HEK293 (cell line): ENCODE results near the gene BLTP3B.

ENCODE experiments used
- GLIS2 ChIP-seq: fragments of 450-650 bp; formaldehyde crosslinking; IDR thresholded peaks from 2 replicates; pipeline ENCODE4 v1.5.1; 2016; ENCODE audit warnings: missing biosample characterization, missing genetic modification characterization
- OVOL3 ChIP-seq: fragments of 450-650 bp; formaldehyde crosslinking; IDR thresholded peaks from 2 replicates; pipeline ENCODE4 v1.5.1; 2016; ENCODE audit warnings: missing biosample characterization, missing genetic modification characterization
- SP3 ChIP-seq: fragments of 450-650 bp; formaldehyde crosslinking; IDR thresholded peaks from 2 replicates; pipeline ENCODE4 v1.5.1; 2016; ENCODE audit warnings: missing biosample characterization, missing genetic modification characterization
- SP7 ChIP-seq: fragments of 450-650 bp; formaldehyde crosslinking; IDR thresholded peaks from 2 replicates; pipeline ENCODE4 v1.5.1; 2016; ENCODE audit warnings: missing biosample characterization, missing genetic modification characterization
- WT1 ChIP-seq: fragments of 450-650 bp; formaldehyde crosslinking; IDR thresholded peaks from 2 replicates; pipeline ENCODE4 v1.5.1; 2016; ENCODE audit warnings: missing biosample characterization, missing genetic modification characterization
- ZBTB17 ChIP-seq: fragments of 450-650 bp; formaldehyde crosslinking; IDR thresholded peaks from 2 replicates; pipeline ENCODE4 v1.5.1; 2016; ENCODE audit warnings: missing biosample characterization, missing genetic modification characterization
- ZBTB20 ChIP-seq: fragments of 450-650 bp; formaldehyde crosslinking; IDR thresholded peaks from 2 replicates; pipeline ENCODE4 v1.5.1; 2016; ENCODE audit warnings: missing biosample characterization, missing genetic modification characterization
- ZFHX2 ChIP-seq: fragments of 450-650 bp; formaldehyde crosslinking; conservative IDR thresholded peaks from 2 replicates; pipeline ENCODE4 v1.5.1; 2016; ENCODE audit warnings: missing biosample characterization, missing genetic modification characterization
- ZFP37 ChIP-seq: fragments of 450-650 bp; formaldehyde crosslinking; IDR thresholded peaks from 2 replicates; pipeline ENCODE4 v1.5.1; 2016; ENCODE audit warnings: missing biosample characterization, missing genetic modification characterization
- ZNF10 ChIP-seq: fragments of 450-650 bp; formaldehyde crosslinking; IDR thresholded peaks from 2 replicates; pipeline ENCODE4 v1.5.1; 2017; ENCODE audit warnings: missing biosample characterization, missing genetic modification characterization
- ZNF140 ChIP-seq: fragments of 450-650 bp; formaldehyde crosslinking; IDR thresholded peaks from 2 replicates; pipeline ENCODE4 v1.5.1; 2016; ENCODE audit warnings: missing biosample characterization, missing genetic modification characterization
- ZNF169 ChIP-seq: fragments of 450-650 bp; formaldehyde crosslinking; IDR thresholded peaks from 2 replicates; pipeline ENCODE4 v1.5.1; 2016; ENCODE audit warnings: missing biosample characterization, missing genetic modification characterization
- ZNF19 ChIP-seq: fragments of 450-650 bp; formaldehyde crosslinking; IDR thresholded peaks from 2 replicates; pipeline ENCODE4; 2016; ENCODE audit warnings: missing biosample characterization, missing genetic modification characterization, low read depth
- ZNF214 ChIP-seq: fragments of 450-650 bp; formaldehyde crosslinking; IDR thresholded peaks from 2 replicates; pipeline ENCODE4 v1.5.1; 2017; ENCODE audit warnings: missing biosample characterization, mild to moderate bottlenecking, missing genetic modification characterization, borderline replicate concordance
- ZNF274 ChIP-seq, 2 experiments: fragments of 200-500 bp in 1 of 2; fragments of 450-650 bp in 1 of 2; sonication (Bioruptor generic) in 1 of 2; formaldehyde crosslinking in 1 of 2; IDR thresholded peaks; 2 replicates each; pipeline versions ENCODE4 v1.5.1 to v1.6.1; 2014 to 2016; ENCODE audit warnings: borderline replicate concordance in 1 of 2, inconsistent platforms in 1 of 2, low read length in 1 of 2, missing biosample characterization in 1 of 2, missing genetic modification characterization in 1 of 2
- ZNF280C ChIP-seq: fragments of 450-650 bp; formaldehyde crosslinking; IDR thresholded peaks from 2 replicates; pipeline ENCODE4 v1.5.1; 2016; ENCODE audit warnings: missing biosample characterization, missing genetic modification characterization
- ZNF311 ChIP-seq: fragments of 450-650 bp; formaldehyde crosslinking; IDR thresholded peaks from 2 replicates; pipeline ENCODE4 v1.5.1; 2017; ENCODE audit warnings: missing biosample characterization, missing genetic modification characterization, borderline replicate concordance
- ZNF341 ChIP-seq: fragments of 450-650 bp; formaldehyde crosslinking; IDR thresholded peaks from 2 replicates; pipeline ENCODE4; 2016; ENCODE audit warnings: low read depth, missing biosample characterization, missing genetic modification characterization
- ZNF350 ChIP-seq: fragments of 450-650 bp; formaldehyde crosslinking; IDR thresholded peaks from 2 replicates; pipeline ENCODE4 v1.5.0; 2017; ENCODE audit warnings: missing biosample characterization, mild to moderate bottlenecking, missing genetic modification characterization
- ZNF391 ChIP-seq: fragments of 450-650 bp; formaldehyde crosslinking; IDR thresholded peaks from 2 replicates; pipeline ENCODE4 v1.5.1; 2016; ENCODE audit warnings: low read depth, missing biosample characterization, missing genetic modification characterization, borderline replicate concordance
- ZNF423 ChIP-seq: fragments of 450-650 bp; formaldehyde crosslinking; IDR thresholded peaks from 2 replicates; pipeline ENCODE4 v1.5.1; 2016; ENCODE audit warnings: missing biosample characterization, missing genetic modification characterization
- ZNF513 ChIP-seq: fragments of 450-650 bp; IDR thresholded peaks from 2 replicates; pipeline ENCODE4 v1.5.1; 2018; ENCODE audit warnings: missing biosample characterization, missing genetic modification characterization
- ZNF585B ChIP-seq: fragments of 450-650 bp; formaldehyde crosslinking; IDR thresholded peaks from 2 replicates; pipeline ENCODE4 v1.5.1; 2016; ENCODE audit warnings: missing biosample characterization, missing genetic modification characterization
- ZNF596 ChIP-seq: fragments of 450-650 bp; IDR thresholded peaks from 2 replicates; pipeline ENCODE4 v1.5.0; 2018; ENCODE audit warnings: missing biosample characterization, mild to moderate bottlenecking, missing genetic modification characterization, moderate library complexity
- ZNF660 ChIP-seq: fragments of 450-650 bp; IDR thresholded peaks from 2 replicates; pipeline ENCODE4 v1.5.1; 2018; ENCODE audit warnings: missing biosample characterization, mild to moderate bottlenecking, missing genetic modification characterization
- ZNF701 ChIP-seq: fragments of 450-650 bp; formaldehyde crosslinking; IDR thresholded peaks from 2 replicates; pipeline ENCODE4 v1.5.1; 2016; ENCODE audit warnings: missing biosample characterization, missing genetic modification characterization
- ZNF777 ChIP-seq: fragments of 450-650 bp; formaldehyde crosslinking; IDR thresholded peaks from 2 replicates; pipeline ENCODE4 v1.5.1; 2017; ENCODE audit warnings: missing biosample characterization, missing genetic modification characterization, borderline replicate concordance
- ZNF785 ChIP-seq: fragments of 450-650 bp; formaldehyde crosslinking; IDR thresholded peaks from 2 replicates; pipeline ENCODE4 v1.5.1; 2016; ENCODE audit warnings: missing biosample characterization, missing genetic modification characterization
- ZNF792 ChIP-seq: fragments of 450-650 bp; formaldehyde crosslinking; IDR thresholded peaks from 2 replicates; pipeline ENCODE4 v1.5.1; 2016; ENCODE audit warnings: missing biosample characterization, missing genetic modification characterization
- TF ChIP-seq, protein P1 (sequence below): fragments of 450-650 bp; formaldehyde crosslinking; IDR thresholded peaks from 2 replicates; pipeline ENCODE4 v1.5.1; 2016; ENCODE audit warnings: missing biosample characterization, missing genetic modification characterization
- TF ChIP-seq, protein P2 (sequence below): fragments of 450-650 bp; formaldehyde crosslinking; IDR thresholded peaks from 2 replicates; pipeline ENCODE4 v1.5.0; 2017; ENCODE audit warnings: missing biosample characterization, missing genetic modification characterization, borderline replicate concordance
- TF ChIP-seq, protein P3 (sequence below): fragments of 450-650 bp; formaldehyde crosslinking; IDR thresholded peaks from 2 replicates; pipeline ENCODE4 v1.5.1; 2016; ENCODE audit warnings: missing biosample characterization, missing genetic modification characterization

BLTP3B gene

GRCh38 chr12:100156731-100157426 is 14.2 kb upstream of the BLTP3B start (continued):
- no peak; the same call in 1 of the 2 replicates for TF ChIP-seq ZFHX2 (tag by site-specific recombination)
- no peak for TF ChIP-seq ZNF350 (tag by site-specific recombination)
- TF ChIP-seq ZNF701 (tag by site-specific recombination), result no peak
- no peak for TF ChIP-seq ZNF596 (tag by site-specific recombination)
- TF ChIP-seq ZNF423 (tag by site-specific recombination), result 0 out of 2 replicates have a peak, but pooled peaks have one; percentile 51
- TF ChIP-seq ZBTB20 (tag by site-specific recombination), result peak; percentile 53; the same call in 1 of the 2 replicates
- no peak for TF ChIP-seq ZNF660 (tag by site-specific recombination)
- TF ChIP-seq ZNF777 (tag by site-specific recombination), result no peak
- TF ChIP-seq, protein P1, sequence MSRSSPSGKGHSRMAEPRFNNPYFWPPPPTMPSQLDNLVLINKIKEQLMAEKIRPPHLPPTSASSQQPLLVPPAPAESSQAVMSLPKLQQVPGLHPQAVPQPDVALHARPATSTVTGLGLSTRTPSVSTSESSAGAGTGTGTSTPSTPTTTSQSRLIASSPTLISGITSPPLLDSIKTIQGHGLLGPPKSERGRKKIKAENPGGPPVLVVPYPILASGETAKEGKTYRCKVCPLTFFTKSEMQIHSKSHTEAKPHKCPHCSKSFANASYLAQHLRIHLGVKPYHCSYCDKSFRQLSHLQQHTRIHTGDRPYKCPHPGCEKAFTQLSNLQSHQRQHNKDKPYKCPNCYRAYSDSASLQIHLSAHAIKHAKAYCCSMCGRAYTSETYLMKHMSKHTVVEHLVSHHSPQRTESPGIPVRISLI (tag by site-specific recombination), result no peak
- no peak for TF ChIP-seq WT1 (tag by site-specific recombination)
- no peak for TF ChIP-seq ZNF792 (tag by site-specific recombination)
- TF ChIP-seq ZNF341, result no peak
- no peak for TF ChIP-seq ZNF785 (tag by site-specific recombination)
- TF ChIP-seq ZNF311 (tag by site-specific recombination), result no peak
- no peak for TF ChIP-seq ZNF214 (tag by site-specific recombination)
- no peak for TF ChIP-seq SP7 (tag by site-specific recombination)
- no peak for TF ChIP-seq ZNF169 (tag by site-specific recombination)
- TF ChIP-seq ZFP37 (tag by site-specific recombination), result no peak
- TF ChIP-seq, protein P2, sequence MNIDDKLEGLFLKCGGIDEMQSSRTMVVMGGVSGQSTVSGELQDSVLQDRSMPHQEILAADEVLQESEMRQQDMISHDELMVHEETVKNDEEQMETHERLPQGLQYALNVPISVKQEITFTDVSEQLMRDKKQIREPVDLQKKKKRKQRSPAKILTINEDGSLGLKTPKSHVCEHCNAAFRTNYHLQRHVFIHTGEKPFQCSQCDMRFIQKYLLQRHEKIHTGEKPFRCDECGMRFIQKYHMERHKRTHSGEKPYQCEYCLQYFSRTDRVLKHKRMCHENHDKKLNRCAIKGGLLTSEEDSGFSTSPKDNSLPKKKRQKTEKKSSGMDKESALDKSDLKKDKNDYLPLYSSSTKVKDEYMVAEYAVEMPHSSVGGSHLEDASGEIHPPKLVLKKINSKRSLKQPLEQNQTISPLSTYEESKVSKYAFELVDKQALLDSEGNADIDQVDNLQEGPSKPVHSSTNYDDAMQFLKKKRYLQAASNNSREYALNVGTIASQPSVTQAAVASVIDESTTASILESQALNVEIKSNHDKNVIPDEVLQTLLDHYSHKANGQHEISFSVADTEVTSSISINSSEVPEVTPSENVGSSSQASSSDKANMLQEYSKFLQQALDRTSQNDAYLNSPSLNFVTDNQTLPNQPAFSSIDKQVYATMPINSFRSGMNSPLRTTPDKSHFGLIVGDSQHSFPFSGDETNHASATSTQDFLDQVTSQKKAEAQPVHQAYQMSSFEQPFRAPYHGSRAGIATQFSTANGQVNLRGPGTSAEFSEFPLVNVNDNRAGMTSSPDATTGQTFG, result no peak
- no peak for TF ChIP-seq ZNF280C (tag by site-specific recombination)
- no peak for TF ChIP-seq ZNF140 (tag by site-specific recombination)
- TF ChIP-seq SP3 (tag by site-specific recombination), result no peak
- no peak for TF ChIP-seq ZNF274 (IDR thresholded peaks at IDR 0.05; ENCODE audit: low read length)
- TF ChIP-seq ZNF274 (tag by site-specific recombination; IDR thresholded peaks at IDR 0.05; ENCODE audit: borderline replicate concordance), result no peak
- TF ChIP-seq GLIS2 (tag by site-specific recombination), result peak; percentile 21; the same call in 1 of the 2 replicates
- TF ChIP-seq ZNF10 (tag by site-specific recombination), result no peak
- TF ChIP-seq ZNF19 (tag by site-specific recombination), result no peak
- TF ChIP-seq, protein P3, sequence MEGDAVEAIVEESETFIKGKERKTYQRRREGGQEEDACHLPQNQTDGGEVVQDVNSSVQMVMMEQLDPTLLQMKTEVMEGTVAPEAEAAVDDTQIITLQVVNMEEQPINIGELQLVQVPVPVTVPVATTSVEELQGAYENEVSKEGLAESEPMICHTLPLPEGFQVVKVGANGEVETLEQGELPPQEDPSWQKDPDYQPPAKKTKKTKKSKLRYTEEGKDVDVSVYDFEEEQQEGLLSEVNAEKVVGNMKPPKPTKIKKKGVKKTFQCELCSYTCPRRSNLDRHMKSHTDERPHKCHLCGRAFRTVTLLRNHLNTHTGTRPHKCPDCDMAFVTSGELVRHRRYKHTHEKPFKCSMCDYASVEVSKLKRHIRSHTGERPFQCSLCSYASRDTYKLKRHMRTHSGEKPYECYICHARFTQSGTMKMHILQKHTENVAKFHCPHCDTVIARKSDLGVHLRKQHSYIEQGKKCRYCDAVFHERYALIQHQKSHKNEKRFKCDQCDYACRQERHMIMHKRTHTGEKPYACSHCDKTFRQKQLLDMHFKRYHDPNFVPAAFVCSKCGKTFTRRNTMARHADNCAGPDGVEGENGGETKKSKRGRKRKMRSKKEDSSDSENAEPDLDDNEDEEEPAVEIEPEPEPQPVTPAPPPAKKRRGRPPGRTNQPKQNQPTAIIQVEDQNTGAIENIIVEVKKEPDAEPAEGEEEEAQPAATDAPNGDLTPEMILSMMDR (tag by site-specific recombination), result no peak
- peak; percentile 19; the same call in 1 of the 2 replicates for TF ChIP-seq ZBTB17 (tag by site-specific recombination)
- TF ChIP-seq ZNF513, result no peak
- no peak for TF ChIP-seq ZNF585B (tag by site-specific recombination)
- TF ChIP-seq ZNF391, result no peak
- TF ChIP-seq OVOL3, result no peak
